Endodermal cell (in vitro differentiated cells): ENCODE data around the gene CPE. TPM values are rescaled to one million over a fixed set of nuclear protein-coding genes. Genes with fewer than 3 reads are reported as not detected.

Experiments used
- DNase-seq: peaks from one replicate; pipeline ENCODE4 v3.0.0-alpha.2; 2017
- H3K27ac ChIP-seq: 2 replicates; pipeline ENCODE4 v1.5.1; 2013; ENCODE audit warnings: mild to moderate bottlenecking, low read depth, low read length, moderate library complexity
- H3K27me3 ChIP-seq: 2 replicates; pipeline ENCODE4 v1.6.1; 2013; ENCODE audit warnings: mild to moderate bottlenecking, low read length, moderate library complexity; ENCODE audit not compliant: insufficient read depth, control insufficient read depth, poor library complexity, severe bottlenecking
- H3K36me3 ChIP-seq: 2 replicates; pipeline ENCODE4 v1.7.0; 2013; ENCODE audit warnings: mild to moderate bottlenecking, low read length, moderate library complexity; ENCODE audit not compliant: control insufficient read depth, insufficient read depth
- H3K4me1 ChIP-seq: one replicate; pipeline ENCODE4 v1.7.0; 2013; ENCODE audit warnings: low read length; ENCODE audit not compliant: control insufficient read depth, insufficient read depth
- H3K4me3 ChIP-seq: 2 replicates; pipeline ENCODE4 v1.5.1; 2013; ENCODE audit warnings: mild to moderate bottlenecking, low read length, moderate library complexity
- H3K9ac ChIP-seq: 2 replicates; pipeline ENCODE4 v1.6.1; 2013; ENCODE audit warnings: mild to moderate bottlenecking, low read length, moderate library complexity; ENCODE audit not compliant: poor library complexity, severe bottlenecking; ENCODE audit errors: extremely low read depth
- H3K9me3 ChIP-seq: 2 replicates; pipeline ENCODE4 v1.6.1; 2013; ENCODE audit warnings: mild to moderate bottlenecking, low read length, moderate library complexity; ENCODE audit not compliant: control insufficient read depth
- H3K27ac Mint-ChIP-seq: 2 replicates; pipeline ENCODE4 v1.8.0; 2020; ENCODE audit warnings: mixed read lengths
- H3K27me3 Mint-ChIP-seq: 2 replicates; pipeline ENCODE4 v1.8.0; 2021; ENCODE audit warnings: mild to moderate bottlenecking, mixed read lengths; ENCODE audit not compliant: insufficient read depth
- H3K36me3 Mint-ChIP-seq: 2 replicates; pipeline ENCODE4 v1.8.0; 2020; ENCODE audit warnings: low read depth, mixed read lengths
- H3K4me1 Mint-ChIP-seq: 2 replicates; pipeline ENCODE4 v1.8.0; 2020; ENCODE audit warnings: mixed read lengths
- H3K4me3 Mint-ChIP-seq: 2 replicates; pipeline ENCODE4 v1.8.0; 2020; ENCODE audit warnings: mild to moderate bottlenecking, moderate library complexity, mixed read lengths
- H3K9me3 Mint-ChIP-seq: 2 replicates; pipeline ENCODE4 v1.8.0; 2020; ENCODE audit warnings: mild to moderate bottlenecking, mixed read lengths
- CTCF ChIP-seq: fragments of 200-600 bp; sonication (generic); conservative IDR thresholded peaks from 2 replicates; pipeline ENCODE4 v1.5.0; 2021; ENCODE audit warnings: antibody characterized with exemption, mild to moderate bottlenecking
- WGBS, 2 experiments: methylation state at CpG; one replicate each; pipeline versions ENCODE4 v1.1.5 to v1.1.7; 2013; ENCODE audit warnings: missing lambda C conversion rate in 2 of 2, mixed read lengths in 1 of 2; ENCODE audit not compliant: insufficient coverage in 1 of 2, insufficient read length in 1 of 2; 5-methylcytosine and 5-hydroxymethylcytosine counted together
- total RNA-seq, 2 donors: library from RNA; stranded (reverse); fragmentation: NEBNext Ultra II Directional in 1 of 2; extraction: Animal tissue kit (Norgen Biotek cat#: 25700) in 1 of 2; gene quantifications; 2 replicates in 1 of 2; 3 replicates in 1 of 2; pipeline ENCODE4 v1.2.1, GENCODE V29; 2021

The CPE gene
- total RNA-seq, 2 donors from 2014 or later: 237 to 298 TPM

DNA sequence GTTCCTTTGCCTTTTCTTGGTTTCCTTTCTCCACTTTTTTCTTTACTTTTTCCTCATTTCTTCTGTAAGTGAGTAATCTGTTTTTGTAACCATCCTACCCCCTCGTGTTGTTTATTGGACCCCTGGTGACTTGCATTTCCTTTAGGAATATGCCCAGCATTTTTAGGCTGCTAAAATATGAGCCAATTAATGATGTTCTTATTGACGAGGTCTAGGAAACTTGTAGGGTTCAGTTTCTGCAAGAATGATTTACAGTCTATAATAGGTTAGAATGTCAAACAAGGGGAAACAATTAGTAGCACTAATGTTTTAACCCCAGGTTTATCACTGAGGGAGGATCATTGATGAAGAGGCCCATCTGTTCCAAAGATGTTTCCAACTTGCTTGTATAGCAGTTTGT, 79.0 kb downstream of the CPE start:
- H3K9me3 ChIP-seq: no peaks in the 10 kb centered on the region
- H3K27ac ChIP-seq: no peak overlapping the region
- peaks cover 27% of the 10 kb centered on the region for H3K4me1 Mint-ChIP-seq
- H3K9ac ChIP-seq: no peak overlapping the region
- no peak for DNase-seq
- 42 to 56% methylated on average over 2 of the region's 2 CpGs for WGBS, 2 experiments
- no peak overlapping the region for H3K4me3 Mint-ChIP-seq
- H3K9me3 Mint-ChIP-seq: no peaks in the 10 kb centered on the region
- no peaks in the 10 kb centered on the region for H3K27me3 ChIP-seq
- H3K4me3 ChIP-seq: no peak overlapping the region
- H3K36me3 ChIP-seq: peaks cover 18% of the 10 kb centered on the region
- TF ChIP-seq CTCF: no peak
- no peaks in the 10 kb centered on the region for H3K27me3 Mint-ChIP-seq
- H3K27ac Mint-ChIP-seq: no peak overlapping the region
- H3K36me3 Mint-ChIP-seq: peaks cover 17% of the 10 kb centered on the region
- peaks cover 7% of the 10 kb centered on the region for H3K4me1 ChIP-seq

- H3K36me3 Mint-ChIP-seq: peaks cover 13% of the 10 kb centered on the region
- H3K4me3 Mint-ChIP-seq: no peak overlapping the region
- Histone ChIP-seq H3K4me1 (peaks cover 7% of the 10 kb centered on the region), H3K27me3 (no peaks in the 10 kb centered on the region), H3K9ac (no peak overlapping the region), H3K4me3 (no peak overlapping the region), H3K36me3 (peaks cover 18% of the 10 kb centered on the region), H3K9me3 (no peaks in the 10 kb centered on the region), H3K27ac (no peak overlapping the region)
- TF ChIP-seq CTCF: no peak
- peak overlapping the region; percentile 16 for H3K27ac Mint-ChIP-seq
- DNase-seq: no peak
- H3K4me1 Mint-ChIP-seq: peaks cover 27% of the 10 kb centered on the region
- H3K9me3 Mint-ChIP-seq: no peaks in the 10 kb centered on the region
- no peaks in the 10 kb centered on the region for H3K27me3 Mint-ChIP-seq
Observed at GRCh38 chr4:165458471-165458870, 79.7 kb downstream of the CPE start.

GRCh38 chr4:165461159-165461821, 82.5 kb downstream of the CPE start:
- H3K9ac ChIP-seq: no peak overlapping the region
- H3K27ac Mint-ChIP-seq: peak overlapping the region; percentile 20
- no peak overlapping the region for H3K4me3 Mint-ChIP-seq
- peaks cover 3% of the 10 kb centered on the region for H3K4me1 ChIP-seq
- no peaks in the 10 kb centered on the region for H3K36me3 Mint-ChIP-seq
- TF ChIP-seq CTCF: no peak
- H3K36me3 ChIP-seq: peaks cover 17% of the 10 kb centered on the region
- no peaks in the 10 kb centered on the region for H3K27me3 ChIP-seq
- DNase-seq: no peak
- 94 to 96% methylated on average over 4 to 8 of the region's 8 CpGs for WGBS, 2 experiments
- no peaks in the 10 kb centered on the region for H3K9me3 ChIP-seq
- no peaks in the 10 kb centered on the region for H3K9me3 Mint-ChIP-seq
- H3K27ac ChIP-seq: no peak overlapping the region
- H3K4me3 ChIP-seq: no peak overlapping the region
- peaks cover 14% of the 10 kb centered on the region for H3K4me1 Mint-ChIP-seq
- no peaks in the 10 kb centered on the region for H3K27me3 Mint-ChIP-seq
